DOHH2 (cell line): ENCODE measurements around the gene TGM1.

Experiments
- H3F3A ChIP-seq: fragments of 200-600 bp; sonication (generic), shearing (Covaris generic); 2 replicates; pipeline ENCODE4 v1.6.0; 2016; ENCODE audit warnings: antibody characterized with exemption, mild to moderate bottlenecking; ENCODE audit not compliant: control insufficient read depth, insufficient read depth
- H3K27ac ChIP-seq: fragments of 200-600 bp; sonication (generic); 2 replicates; pipeline ENCODE4 v1.5.1; 2014; ENCODE audit warnings: low read depth, mild to moderate bottlenecking, low read length, moderate library complexity
- H3K27me3 ChIP-seq: fragments of 200-600 bp; sonication (generic); 2 replicates; pipeline ENCODE4 v1.6.1; 2014; ENCODE audit warnings: mild to moderate bottlenecking, low read length, mixed read lengths; ENCODE audit not compliant: control insufficient read depth
- H3K36me3 ChIP-seq: fragments of 200-600 bp; sonication (generic); 2 replicates; pipeline ENCODE4 v1.6.1; 2014; ENCODE audit warnings: mild to moderate bottlenecking, low read length, moderate library complexity, mixed read lengths; ENCODE audit not compliant: control insufficient read depth
- H3K4me1 ChIP-seq: fragments of 200-600 bp; sonication (generic); 2 replicates; pipeline ENCODE4 v1.6.1; 2014; ENCODE audit warnings: mild to moderate bottlenecking, low read length, mixed read lengths; ENCODE audit not compliant: control insufficient read depth
- H3K4me2 ChIP-seq: fragments of 200-600 bp; sonication (generic); 2 replicates; pipeline ENCODE4 v1.6.0; 2014; ENCODE audit warnings: mild to moderate bottlenecking, low read length, moderate library complexity
- H3K4me3 ChIP-seq: fragments of 200-600 bp; sonication (generic); 2 replicates; pipeline ENCODE4 v1.5.1; 2014; ENCODE audit warnings: mild to moderate bottlenecking, low read length, mixed read lengths
- H3K79me2 ChIP-seq: fragments of 200-600 bp; sonication (generic); 2 replicates; pipeline ENCODE4 v1.6.1; 2014; ENCODE audit warnings: mild to moderate bottlenecking, low read length, mixed read lengths; ENCODE audit not compliant: control insufficient read depth
- H3K9me2 ChIP-seq: fragments of 200-600 bp; sonication (generic); replicated peaks from 2 replicates; pipeline ENCODE4 v1.6.1; 2014; ENCODE audit warnings: mild to moderate bottlenecking, low read length, mixed read lengths; ENCODE audit not compliant: control insufficient read depth
- H3K9me3 ChIP-seq: fragments of 200-600 bp; sonication (generic); 2 replicates; pipeline ENCODE4 v1.6.1; 2014; ENCODE audit warnings: antibody characterized with exemption, low read length, mixed read lengths; ENCODE audit not compliant: control insufficient read depth, insufficient read depth
- H4K20me1 ChIP-seq: fragments of 200-600 bp; sonication (generic); 2 replicates; pipeline ENCODE4 v1.6.0; 2014; ENCODE audit warnings: low read depth, mild to moderate bottlenecking, antibody characterized with exemption, low read length, moderate library complexity; ENCODE audit not compliant: control insufficient read depth, insufficient read depth
- CTCF ChIP-seq: fragments of 200-600 bp; sonication (generic); IDR thresholded peaks from one replicate; pipeline ENCODE4 v1.5.1; 2014; ENCODE audit warnings: antibody characterized with exemption, mild to moderate bottlenecking, low read depth, low read length; ENCODE audit not compliant: poor library complexity, severe bottlenecking
- EZH2phosphoT487 ChIP-seq: fragments of 200-600 bp; sonication (generic); IDR thresholded peaks from 2 replicates; pipeline ENCODE4 v1.6.1; 2017; ENCODE audit warnings: borderline replicate concordance, mild to moderate bottlenecking, antibody characterized with exemption, low read length, moderate library complexity, mixed read lengths

TGM1 gene

GRCh38 chr14:24258548-24259265, 4.3 kb downstream of the TGM1 start:
- Histone ChIP-seq H4K20me1 (no peaks in the 10 kb centered on the region), H3K27me3 (no peaks in the 10 kb centered on the region), H3K4me1 (no peaks in the 10 kb centered on the region), H3K27ac (no peak overlapping the region), H3K79me2 (no peaks in the 10 kb centered on the region), H3K4me3 (no peak overlapping the region), H3K36me3 (no peaks in the 10 kb centered on the region), H3K9me2 (no peaks in the 10 kb centered on the region), H3F3A (peaks cover 3% of the 10 kb centered on the region; the same call in 1 of the 2 replicates), H3K9me3 (no peaks in the 10 kb centered on the region), H3K4me2 (no peak overlapping the region)
- TF ChIP-seq CTCF = no peak
- no peak for TF ChIP-seq EZH2phosphoT487

- Histone ChIP-seq H3K27ac (no peak overlapping the region), H3K9me2 (no peaks in the 10 kb centered on the region), H3K4me2 (no peak overlapping the region), H3K9me3 (no peaks in the 10 kb centered on the region), H4K20me1 (no peaks in the 10 kb centered on the region), H3K27me3 (no peaks in the 10 kb centered on the region), H3F3A (peaks cover 3% of the 10 kb centered on the region; the same call in 1 of the 2 replicates), H3K79me2 (no peaks in the 10 kb centered on the region), H3K4me1 (no peaks in the 10 kb centered on the region), H3K36me3 (no peaks in the 10 kb centered on the region), H3K4me3 (no peak overlapping the region)
- TF ChIP-seq EZH2phosphoT487 = no peak
- no peak for TF ChIP-seq CTCF
These were observed 4.9 kb downstream of the TGM1 start for GRCh38 chr14:24258119-24258518.

GRCh38 chr14:24256960-24257359, 6.0 kb downstream of the TGM1 start:
- Histone ChIP-seq H3K9me3 (no peaks in the 10 kb centered on the region), H3K4me3 (no peak overlapping the region), H3K4me1 (no peaks in the 10 kb centered on the region), H3F3A (peaks cover 3% of the 10 kb centered on the region; the same call in 1 of the 2 replicates), H3K36me3 (no peaks in the 10 kb centered on the region), H3K27me3 (no peaks in the 10 kb centered on the region), H3K27ac (no peak overlapping the region), H3K4me2 (no peak overlapping the region), H3K79me2 (no peaks in the 10 kb centered on the region), H3K9me2 (no peaks in the 10 kb centered on the region), H4K20me1 (no peaks in the 10 kb centered on the region)
- TF ChIP-seq CTCF (no peak), EZH2phosphoT487 (no peak)
